ENCODE results near the gene ZEB2. TPM values are rescaled to one million over a fixed set of nuclear protein-coding genes. Genes with fewer than 3 reads are reported as not detected.

ZEB2 gene
- total RNA-seq, 1 experiment from 2014 or later, result 1.1 TPM

GRCh38 chr2:144378551-144378950 lies 141.4 kb downstream of the ZEB2 start:
- no peak for ATAC-seq
- BruUV-seq (replicated peaks), result no TSS peak
- CTCF ChIA-PET, result no interaction called here

GRCh38 chr2:144377914-144378313 lies 142.0 kb downstream of the ZEB2 start:
- ChIA-PET CTCF (no interaction called here), POLR2A (no interaction called here)
- TF ChIP-seq REST (IDR thresholded peaks at IDR 0.05; ENCODE audit: insufficient read depth in 1 of 2, low read depth in 2 of 2, low read length in 1 of 2) (no peak), TCF7L2 (IDR thresholded peaks at IDR 0.05; ENCODE audit: low read depth, low read length) (no peak), SIN3A (IDR thresholded peaks at IDR 0.05; ENCODE audit: borderline replicate concordance, insufficient read depth, low read depth, low read length) (no peak), POLR2AphosphoS5 (IDR thresholded peaks at IDR 0.05; ENCODE audit: low read depth, low read length) (no peak), CTCF (IDR thresholded peaks at IDR 0.05) (no peak)

More at GRCh38 chr2:144378551-144378950, 141.4 kb downstream of the ZEB2 start:
- no peaks in the 10 kb centered on the region for H3K9me3 ChIP-seq (ENCODE audit: control insufficient read depth, insufficient read depth, low read depth, low read length)
- in situ Hi-C loops (cut with HindIII; ENCODE audit: low pct_unique_long_range_greater_than_20kb, low sequenced_read_pairs) (no loop called here), intact Hi-C loops (cut with micrococcal nuclease; ENCODE audit: unreplicated experiment) (no loop called here)
- no peak overlapping the region for H3K4me3 ChIP-seq (ENCODE audit: low read depth in 2 of 2, low read length in 2 of 2)
- H3K36me3 ChIP-seq (ENCODE audit: control insufficient read depth, insufficient read depth, low read length), result no peaks in the 10 kb centered on the region
- H3K27ac ChIP-seq (ENCODE audit: low read length), result no peak overlapping the region
- H3K27me3 ChIP-seq (ENCODE audit: control insufficient read depth, insufficient read depth, low read length), result peaks cover 2% of the 10 kb centered on the region; the same call in 1 of the 2 replicates
- no peaks in the 10 kb centered on the region for H3K4me1 ChIP-seq (ENCODE audit: control insufficient read depth, insufficient read depth, low read length)
- POLR2A ChIA-PET, result no interaction called here
- no peak for DNase-seq (ENCODE audit: low read depth, low spot score)
- TF ChIP-seq REST (IDR thresholded peaks at IDR 0.05; ENCODE audit: insufficient read depth in 1 of 2, low read depth in 2 of 2, low read length in 1 of 2) (no peak), SIN3A (IDR thresholded peaks at IDR 0.05; ENCODE audit: borderline replicate concordance, insufficient read depth, low read depth, low read length) (no peak), TCF7L2 (IDR thresholded peaks at IDR 0.05; ENCODE audit: low read depth, low read length) (no peak), CTCF (IDR thresholded peaks at IDR 0.05) (no peak), POLR2AphosphoS5 (IDR thresholded peaks at IDR 0.05; ENCODE audit: low read depth, low read length) (no peak)

More at GRCh38 chr2:144377914-144378313, 142.0 kb downstream of the ZEB2 start:
- in situ Hi-C loops (cut with HindIII; ENCODE audit: low pct_unique_long_range_greater_than_20kb, low sequenced_read_pairs), result no loop called here
- H3K4me1 ChIP-seq (ENCODE audit: control insufficient read depth, insufficient read depth, low read length), result no peaks in the 10 kb centered on the region
- ATAC-seq (no peak), DNase-seq (ENCODE audit: low read depth, low spot score) (no peak)
- intact Hi-C loops (cut with micrococcal nuclease; ENCODE audit: unreplicated experiment), result no loop called here
- peaks cover 2% of the 10 kb centered on the region; the same call in 1 of the 2 replicates for H3K27me3 ChIP-seq (ENCODE audit: control insufficient read depth, insufficient read depth, low read length)
- H3K4me3 ChIP-seq (ENCODE audit: low read depth in 2 of 2, low read length in 2 of 2), result no peak overlapping the region
- H3K27ac ChIP-seq (ENCODE audit: low read length), result no peak overlapping the region
- no peaks in the 10 kb centered on the region for H3K36me3 ChIP-seq (ENCODE audit: control insufficient read depth, insufficient read depth, low read length)
- H3K9me3 ChIP-seq (ENCODE audit: control insufficient read depth, insufficient read depth, low read depth, low read length), result no peaks in the 10 kb centered on the region
- no TSS peak for BruUV-seq (replicated peaks)

Data from Panc1 (cell line).